ENCODE results near the gene SPDYE4. TPM values are rescaled to one million over a fixed set of nuclear protein-coding genes. Genes with fewer than 3 reads are reported as not detected.

Gene SPDYE4
- total and polyA plus RNA-seq, 2 experiments from 2014 or later, result not detected

GRCh38 chr17:8776248-8776647 lies 17.9 kb upstream of the SPDYE4 start (continued):
- no peak for TF ChIP-seq ZNF462 (CRISPR knock-in tag; IDR thresholded peaks at IDR 0.05)
- no peak for TF ChIP-seq JUNB (IDR thresholded peaks at IDR 0.05; ENCODE audit: unreplicated experiment)
- TF ChIP-seq NANOG (IDR thresholded peaks at IDR 0.05; ENCODE audit: borderline replicate concordance), result no peak
- no peak for TF ChIP-seq CREB1 (CRISPR knock-in tag; IDR thresholded peaks at IDR 0.05; ENCODE audit: low read depth)

GRCh38 chr17:8766731-8767130 lies 8.4 kb upstream of the SPDYE4 start:
- H3K9me3 Mint-ChIP-seq, result peaks cover 11% of the 10 kb centered on the region
- H3K4me3 Mint-ChIP-seq, result no peak overlapping the region
- Histone ChIP-seq H4K20me1 (replicated peaks; ENCODE audit: insufficient read depth) (no peaks in the 10 kb centered on the region), H3K4me2 (no peak overlapping the region), H3K4me1 (ENCODE audit: insufficient read depth) (peaks cover 10% of the 10 kb centered on the region; the same call in 1 of the 2 replicates), H2AFZ (no peak overlapping the region; the same call in 1 of the 2 replicates), H3K79me2 (replicated peaks; ENCODE audit: insufficient read depth) (no peaks in the 10 kb centered on the region), H3K9me2 (ENCODE audit: insufficient read depth) (no peaks in the 10 kb centered on the region), H3F3A (replicated peaks; ENCODE audit: low read depth) (no peaks in the 10 kb centered on the region), H3K4me3 (no peak overlapping the region), H3K36me3 (ENCODE audit: insufficient read depth) (no peaks in the 10 kb centered on the region), H3K27me3 (ENCODE audit: insufficient read depth) (no peaks in the 10 kb centered on the region), H3K27ac (ENCODE audit: low read depth) (no peak overlapping the region)
- DNase-seq (ENCODE audit: low spot score) (no peak), ATAC-seq (no peak)
- H3K4me1 Mint-ChIP-seq, result peaks cover 9% of the 10 kb centered on the region; the same call in 2 of the 3 replicates
- H3K27me3 Mint-ChIP-seq (ENCODE audit: insufficient read depth, low read depth, poor library complexity), result peaks cover 1% of the 10 kb centered on the region
- no peaks in the 10 kb centered on the region for H3K36me3 Mint-ChIP-seq (ENCODE audit: low read depth)
- no peak overlapping the region for H3K27ac Mint-ChIP-seq
- no peak for TF ChIP-seq CREB1 (CRISPR knock-in tag; IDR thresholded peaks at IDR 0.05; ENCODE audit: low read depth)
- no peak for TF ChIP-seq CTCF (conservative IDR thresholded peaks at IDR 0.05; ENCODE audit: low read depth in 2 of 2)
- TF ChIP-seq NANOG (IDR thresholded peaks at IDR 0.05; ENCODE audit: borderline replicate concordance), result no peak
- no peak for TF ChIP-seq ETS1 (IDR thresholded peaks at IDR 0.05)
- TF ChIP-seq REST (IDR thresholded peaks at IDR 0.05; ENCODE audit: unreplicated experiment), result no peak
- TF ChIP-seq ZNF331 (CRISPR knock-in tag; IDR thresholded peaks at IDR 0.05; ENCODE audit: low read depth), result no peak
- no peak for TF ChIP-seq EZH2phosphoT487 (IDR thresholded peaks at IDR 0.05; ENCODE audit: unreplicated experiment)
- TF ChIP-seq JUNB (IDR thresholded peaks at IDR 0.05; ENCODE audit: unreplicated experiment), result no peak
